ENCODE results near the gene ADCY7. TPM values are rescaled to one million over a fixed set of nuclear protein-coding genes. Genes with fewer than 3 reads are reported as not detected.

ADCY7 gene
- total RNA-seq, 1 donor from 2014 or later = 30.3 TPM

- no peak overlapping the region for H3K9ac ChIP-seq (ENCODE audit: low read length)
- H3K4me2 ChIP-seq (ENCODE audit: low read length) = no peak overlapping the region
- no peaks in the 10 kb centered on the region for H3K27me3 ChIP-seq (ENCODE audit: insufficient read depth, low read length)
- Mint-ChIP-seq H3K4me3 (ENCODE audit: unreplicated experiment) (no peak overlapping the region), H3K27me3 (ENCODE audit: low read depth, unreplicated experiment) (no peaks in the 10 kb centered on the region), H3K9me3 (ENCODE audit: unreplicated experiment) (no peaks in the 10 kb centered on the region), H3K36me3 (ENCODE audit: low read depth, unreplicated experiment) (peaks cover 11% of the 10 kb centered on the region), H3K27ac (ENCODE audit: unreplicated experiment) (peak overlapping the region; percentile 24), H3K4me1 (ENCODE audit: low read depth, unreplicated experiment) (peaks cover 31% of the 10 kb centered on the region)
- H3K4me3 ChIP-seq (ENCODE audit: insufficient read depth, low read depth, low read length) = no peak overlapping the region
- FAIRE-seq (no peak), DNase-seq (ENCODE audit: low read depth) (no peak)
- H3K36me3 ChIP-seq (ENCODE audit: insufficient read depth, low read length) = peaks cover 54% of the 10 kb centered on the region
- H3K27ac ChIP-seq (ENCODE audit: low read depth, low read length) = no peak overlapping the region
- H3K79me2 ChIP-seq (ENCODE audit: insufficient read depth, low read length) = no peaks in the 10 kb centered on the region
- no peaks in the 10 kb centered on the region for H3K9me3 ChIP-seq (ENCODE audit: insufficient read depth, low read depth, low read length)
- H2AFZ ChIP-seq (ENCODE audit: low read depth, low read length) = no peak overlapping the region
- peaks cover 9% of the 10 kb centered on the region for H4K20me1 ChIP-seq (ENCODE audit: insufficient read depth, low read length)
- TF ChIP-seq CTCF (IDR thresholded peaks at IDR 0.05; ENCODE audit: insufficient read depth, low read depth, low read length) (peak; percentile 5), EZH2 (IDR thresholded peaks at IDR 0.05; ENCODE audit: insufficient read depth, low read length) (no peak)
- peaks cover 16% of the 10 kb centered on the region for H3K4me1 ChIP-seq (ENCODE audit: insufficient read depth, low read length)
Measured at GRCh38 chr16:50316848-50317630, 50.7 kb downstream of the ADCY7 start.

- peaks cover 9% of the 10 kb centered on the region for H4K20me1 ChIP-seq (ENCODE audit: insufficient read depth, low read length)
- Mint-ChIP-seq H3K27me3 (ENCODE audit: low read depth, unreplicated experiment) (no peaks in the 10 kb centered on the region), H3K4me1 (ENCODE audit: low read depth, unreplicated experiment) (peaks cover 33% of the 10 kb centered on the region), H3K27ac (ENCODE audit: unreplicated experiment) (no peak overlapping the region), H3K4me3 (ENCODE audit: unreplicated experiment) (no peak overlapping the region), H3K36me3 (ENCODE audit: low read depth, unreplicated experiment) (peaks cover 2% of the 10 kb centered on the region), H3K9me3 (ENCODE audit: unreplicated experiment) (no peaks in the 10 kb centered on the region)
- H3K4me1 ChIP-seq (ENCODE audit: insufficient read depth, low read length) = peaks cover 7% of the 10 kb centered on the region
- H3K36me3 ChIP-seq (ENCODE audit: insufficient read depth, low read length) = peaks cover 63% of the 10 kb centered on the region
- no peak overlapping the region for H3K4me2 ChIP-seq (ENCODE audit: low read length)
- H3K27ac ChIP-seq (ENCODE audit: low read depth, low read length) = no peak overlapping the region
- FAIRE-seq = no peak
- no peaks in the 10 kb centered on the region for H3K79me2 ChIP-seq (ENCODE audit: insufficient read depth, low read length)
- no peak overlapping the region for H2AFZ ChIP-seq (ENCODE audit: low read depth, low read length)
- no peak overlapping the region for H3K4me3 ChIP-seq (ENCODE audit: insufficient read depth, low read depth, low read length)
- no peak overlapping the region for H3K9ac ChIP-seq (ENCODE audit: low read length)
- H3K9me3 ChIP-seq (ENCODE audit: insufficient read depth, low read depth, low read length) = no peaks in the 10 kb centered on the region
- H3K27me3 ChIP-seq (ENCODE audit: insufficient read depth, low read length) = no peaks in the 10 kb centered on the region
- TF ChIP-seq EZH2 (IDR thresholded peaks at IDR 0.05; ENCODE audit: insufficient read depth, low read length) (no peak), CTCF (IDR thresholded peaks at IDR 0.05; ENCODE audit: insufficient read depth, low read depth, low read length) (no peak)
- no peak for DNase-seq (ENCODE audit: low read depth)
Measured at GRCh38 chr16:50318796-50319578, 52.6 kb downstream of the ADCY7 start.
